ENCODE measurements around the gene METTL25. TPM values are rescaled to one million over a fixed set of nuclear protein-coding genes. Genes with fewer than 3 reads are reported as not detected.
A peak's percentile ranks its signal among the peaks of the same experiment; 100 is the strongest.

Gene METTL25
- total and polyA plus RNA-seq, 4 donors = 6.1 to 30.1 (median 13.3) TPM

DNA sequence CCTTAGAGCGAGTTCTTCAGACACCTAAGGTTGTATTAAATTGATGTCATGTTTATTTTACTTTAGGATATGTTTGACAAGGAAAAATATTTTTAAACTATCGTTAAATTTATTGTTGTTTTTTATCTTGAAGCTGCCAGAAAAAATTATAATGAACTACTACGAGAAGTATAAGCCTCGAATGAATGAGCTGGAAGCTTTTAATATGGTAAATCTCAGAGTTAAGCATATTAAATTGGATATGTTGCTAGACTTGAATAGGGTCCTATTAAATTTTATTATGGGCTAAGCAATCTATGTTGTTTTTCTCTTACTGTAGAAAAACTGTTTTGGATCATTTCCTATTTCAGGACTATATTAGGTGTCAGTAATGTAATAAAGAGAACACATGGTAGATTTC, 118.2 kb downstream of the METTL25 start:
- no CpG with 5 or more reads among the region's 4 CpGs for WGBS (ENCODE audit: insufficient coverage)
- no peak for DNase-seq (ENCODE audit: low read depth in 4 of 6, low spot score in 6 of 6)
- peaks cover 3% of the 10 kb centered on the region for H3K36me3 ChIP-seq (ENCODE audit: control insufficient read depth, insufficient read depth, low read length)
- H3K4me3 ChIP-seq (ENCODE audit: low read depth, low read length) = no peak overlapping the region
- no peaks in the 10 kb centered on the region for H3K27me3 ChIP-seq (ENCODE audit: control insufficient read depth, insufficient read depth, low read length)
- H3K9me3 ChIP-seq (ENCODE audit: control insufficient read depth, insufficient read depth, low read length) = no peaks in the 10 kb centered on the region
- no peak overlapping the region for H3K27ac ChIP-seq (ENCODE audit: low read depth, low read length)
- H3K4me1 ChIP-seq (ENCODE audit: control insufficient read depth, insufficient read depth, low read length) = no peaks in the 10 kb centered on the region

DNA sequence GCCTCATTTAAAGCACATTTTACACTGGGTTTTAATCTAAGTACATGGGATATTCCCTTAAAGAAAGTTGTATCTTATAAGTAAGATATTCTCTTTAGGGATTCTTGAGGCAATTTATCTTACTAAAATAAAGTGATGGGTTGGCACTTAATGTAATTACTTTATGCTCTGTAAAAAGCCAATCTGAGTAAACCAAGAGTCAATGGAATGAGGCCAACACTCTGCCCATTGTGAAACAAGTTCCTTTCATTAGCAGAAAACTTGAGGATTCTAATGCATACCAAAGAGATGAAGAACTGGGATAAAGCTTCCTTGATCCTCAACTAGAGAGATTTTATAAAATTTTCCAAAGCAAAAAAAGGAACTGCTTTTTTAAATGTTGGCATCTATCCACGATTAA, 121.2 kb downstream of the METTL25 start:
- no CpG with 5 or more reads among the region's 1 CpG for WGBS (ENCODE audit: insufficient coverage)
- no peaks in the 10 kb centered on the region for H3K27me3 ChIP-seq (ENCODE audit: control insufficient read depth, insufficient read depth, low read length)
- H3K4me1 ChIP-seq (ENCODE audit: control insufficient read depth, insufficient read depth, low read length) = no peaks in the 10 kb centered on the region

DNA sequence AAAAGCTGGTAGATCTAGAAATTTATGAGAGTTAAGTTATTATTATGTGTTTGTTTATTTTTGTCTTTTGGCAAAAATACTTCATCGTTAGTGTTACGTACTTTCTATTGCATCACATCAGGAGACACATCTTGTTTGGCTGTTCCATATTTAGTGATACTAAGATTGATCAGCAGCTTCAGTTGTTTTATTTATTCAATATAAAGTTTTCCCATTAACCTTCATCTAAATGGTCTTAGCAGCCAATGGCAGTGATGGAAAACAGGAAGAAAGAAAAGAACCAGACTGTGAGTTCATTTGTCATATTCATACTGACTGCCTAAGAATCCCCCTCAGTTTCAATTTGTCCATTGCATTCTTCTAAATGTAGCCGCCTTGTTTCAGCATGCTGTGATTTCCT, 122.3 kb downstream of the METTL25 start:
- Histone ChIP-seq H3K27ac (ENCODE audit: low read depth, low read length) (no peak overlapping the region), H3K9me3 (ENCODE audit: control insufficient read depth, insufficient read depth, low read length) (peaks cover 7% of the 10 kb centered on the region), H3K36me3 (ENCODE audit: control insufficient read depth, insufficient read depth, low read length) (no peaks in the 10 kb centered on the region), H3K27me3 (ENCODE audit: control insufficient read depth, insufficient read depth, low read length) (no peaks in the 10 kb centered on the region), H3K4me1 (ENCODE audit: control insufficient read depth, insufficient read depth, low read length) (no peaks in the 10 kb centered on the region), H3K4me3 (ENCODE audit: low read depth, low read length) (no peak overlapping the region)
- DNase-seq (ENCODE audit: low read depth in 4 of 6, low spot score in 6 of 6) = no peak
- WGBS (ENCODE audit: insufficient coverage) = no CpG with 5 or more reads among the region's 3 CpGs

More for the DNA sequence above, 121.2 kb downstream of the METTL25 start:
- peaks cover 7% of the 10 kb centered on the region for H3K9me3 ChIP-seq (ENCODE audit: control insufficient read depth, insufficient read depth, low read length)
- H3K4me3 ChIP-seq (ENCODE audit: low read depth, low read length) = no peak overlapping the region
- DNase-seq (ENCODE audit: low read depth in 4 of 6, low spot score in 6 of 6) = peak in 4 of 6 donors; percentile 2 to 48 (median 27)
- no peaks in the 10 kb centered on the region for H3K36me3 ChIP-seq (ENCODE audit: control insufficient read depth, insufficient read depth, low read length)
- no peak overlapping the region for H3K27ac ChIP-seq (ENCODE audit: low read depth, low read length)

- no peak for DNase-seq (ENCODE audit: low read depth in 4 of 6, low spot score in 6 of 6)
- WGBS (ENCODE audit: insufficient coverage) = no CpG with 5 or more reads among the region's 2 CpGs
- H3K27ac ChIP-seq (ENCODE audit: low read depth, low read length) = no peak overlapping the region
Observed at GRCh38 chr12:82481954-82482353, 123.6 kb downstream of the METTL25 start.

GRCh38 chr12:82486524-82487235, 128.4 kb downstream of the METTL25 start:
- WGBS (ENCODE audit: insufficient coverage) = no CpG with 5 or more reads among the region's 2 CpGs
- Histone ChIP-seq H3K4me3 (ENCODE audit: low read depth, low read length) (no peak overlapping the region), H3K9me3 (ENCODE audit: control insufficient read depth, insufficient read depth, low read length) (peaks cover 7% of the 10 kb centered on the region), H3K36me3 (ENCODE audit: control insufficient read depth, insufficient read depth, low read length) (no peaks in the 10 kb centered on the region), H3K4me1 (ENCODE audit: control insufficient read depth, insufficient read depth, low read length) (no peaks in the 10 kb centered on the region), H3K27me3 (ENCODE audit: control insufficient read depth, insufficient read depth, low read length) (no peaks in the 10 kb centered on the region), H3K27ac (ENCODE audit: low read depth, low read length) (no peak overlapping the region)
- no peak for DNase-seq (ENCODE audit: low read depth in 4 of 6, low spot score in 6 of 6)

More at GRCh38 chr12:82481954-82482353, 123.6 kb downstream of the METTL25 start:
- Histone ChIP-seq H3K36me3 (ENCODE audit: control insufficient read depth, insufficient read depth, low read length) (no peaks in the 10 kb centered on the region), H3K9me3 (ENCODE audit: control insufficient read depth, insufficient read depth, low read length) (peaks cover 7% of the 10 kb centered on the region), H3K4me1 (ENCODE audit: control insufficient read depth, insufficient read depth, low read length) (no peaks in the 10 kb centered on the region), H3K4me3 (ENCODE audit: low read depth, low read length) (no peak overlapping the region), H3K27me3 (ENCODE audit: control insufficient read depth, insufficient read depth, low read length) (no peaks in the 10 kb centered on the region)

DNA sequence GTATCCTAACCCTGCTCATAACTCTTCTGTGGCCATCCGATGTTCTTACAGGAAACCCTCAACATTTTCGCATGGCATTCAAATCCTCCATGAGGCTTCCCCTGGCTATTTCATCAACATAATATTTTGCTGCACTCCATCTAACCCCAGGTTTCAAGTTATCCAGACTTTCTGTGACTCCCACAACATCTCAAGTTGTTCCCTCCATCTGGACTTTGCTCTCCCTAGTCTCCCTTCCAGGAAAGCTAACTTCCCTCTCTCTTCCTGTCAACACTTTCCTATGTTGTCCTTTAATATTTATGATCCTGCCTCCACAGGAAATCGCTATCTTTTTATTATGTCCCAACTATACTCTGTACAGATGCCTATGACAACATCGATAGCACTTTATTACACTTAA, 146.1 kb downstream of the METTL25 start:
- no peak overlapping the region for H3K27ac ChIP-seq (ENCODE audit: low read depth, low read length)
- H3K4me1 ChIP-seq (ENCODE audit: control insufficient read depth, insufficient read depth, low read length) = no peaks in the 10 kb centered on the region
- no peak for DNase-seq (ENCODE audit: low read depth in 4 of 6, low spot score in 6 of 6)
- 82% methylated on average over 3 of the region's 4 CpGs for WGBS (ENCODE audit: insufficient coverage)
- H3K9me3 ChIP-seq (ENCODE audit: control insufficient read depth, insufficient read depth, low read length) = no peaks in the 10 kb centered on the region
- no peaks in the 10 kb centered on the region for H3K27me3 ChIP-seq (ENCODE audit: control insufficient read depth, insufficient read depth, low read length)
- no peaks in the 10 kb centered on the region for H3K36me3 ChIP-seq (ENCODE audit: control insufficient read depth, insufficient read depth, low read length)
- H3K4me3 ChIP-seq (ENCODE audit: low read depth, low read length) = no peak overlapping the region

DNA sequence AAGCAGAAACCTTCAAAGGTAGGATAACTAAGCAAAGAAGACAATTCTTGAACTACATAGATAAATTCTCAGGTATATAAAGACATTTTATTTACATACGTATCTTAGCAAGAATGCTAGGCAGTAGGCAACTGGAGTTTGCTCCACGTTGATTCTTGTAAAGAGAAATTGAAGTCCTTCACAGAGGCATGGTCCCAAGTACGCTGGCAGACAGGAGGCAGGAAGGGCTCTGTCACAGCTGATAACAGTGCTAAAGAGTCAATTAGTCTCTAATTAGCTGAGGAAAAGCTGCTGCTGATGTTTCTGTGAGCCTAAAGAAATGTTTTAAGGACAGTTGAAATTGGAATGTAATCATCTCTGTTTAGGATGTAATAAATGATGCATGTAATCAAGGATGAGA, 146.8 kb downstream of the METTL25 start:
- Histone ChIP-seq H3K9me3 (ENCODE audit: control insufficient read depth, insufficient read depth, low read length) (no peaks in the 10 kb centered on the region), H3K4me1 (ENCODE audit: control insufficient read depth, insufficient read depth, low read length) (no peaks in the 10 kb centered on the region), H3K36me3 (ENCODE audit: control insufficient read depth, insufficient read depth, low read length) (no peaks in the 10 kb centered on the region), H3K27me3 (ENCODE audit: control insufficient read depth, insufficient read depth, low read length) (no peaks in the 10 kb centered on the region), H3K4me3 (ENCODE audit: low read depth, low read length) (no peak overlapping the region), H3K27ac (ENCODE audit: low read depth, low read length) (no peak overlapping the region)
- WGBS (ENCODE audit: insufficient coverage) = 64% methylated on average over 2 of the region's 3 CpGs
- peak in 1 of 6 donors; percentile 33 for DNase-seq (ENCODE audit: low read depth in 4 of 6, low spot score in 6 of 6)

- DNase-seq (ENCODE audit: low read depth in 4 of 6, low spot score in 6 of 6) = peak in 1 of 6 donors; percentile 4
- Histone ChIP-seq H3K36me3 (ENCODE audit: control insufficient read depth, insufficient read depth, low read length) (no peaks in the 10 kb centered on the region), H3K27ac (ENCODE audit: low read depth, low read length) (no peak overlapping the region), H3K4me3 (ENCODE audit: low read depth, low read length) (no peak overlapping the region), H3K9me3 (ENCODE audit: control insufficient read depth, insufficient read depth, low read length) (no peaks in the 10 kb centered on the region), H3K4me1 (ENCODE audit: control insufficient read depth, insufficient read depth, low read length) (no peaks in the 10 kb centered on the region), H3K27me3 (ENCODE audit: control insufficient read depth, insufficient read depth, low read length) (no peaks in the 10 kb centered on the region)
- no CpG with 5 or more reads among the region's 2 CpGs for WGBS (ENCODE audit: insufficient coverage)
Observed at GRCh38 chr12:82507686-82508085, 149.4 kb downstream of the METTL25 start.

DNA sequence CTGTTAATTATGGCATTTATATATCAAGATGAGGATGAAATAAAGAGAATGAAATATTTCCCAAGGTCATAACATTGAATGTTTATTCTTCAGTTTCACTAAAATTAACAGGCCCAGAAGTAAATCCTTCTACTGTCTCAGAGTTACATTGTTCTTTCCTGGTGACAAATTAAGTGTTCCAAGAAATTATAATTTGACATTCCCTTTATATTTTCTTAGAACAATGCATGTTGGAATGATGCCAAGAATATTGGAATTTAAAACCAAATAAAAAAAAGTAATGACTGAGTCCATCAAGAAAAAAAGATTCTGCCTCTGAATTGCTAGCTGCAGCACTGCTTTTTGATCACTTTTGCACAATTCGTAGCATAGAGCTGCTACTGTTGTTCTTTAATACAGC, 152.1 kb downstream of the METTL25 start:
- Histone ChIP-seq H3K27me3 (ENCODE audit: control insufficient read depth, insufficient read depth, low read length) (no peaks in the 10 kb centered on the region), H3K4me1 (ENCODE audit: control insufficient read depth, insufficient read depth, low read length) (no peaks in the 10 kb centered on the region), H3K27ac (ENCODE audit: low read depth, low read length) (no peak overlapping the region), H3K4me3 (ENCODE audit: low read depth, low read length) (no peak overlapping the region), H3K36me3 (ENCODE audit: control insufficient read depth, insufficient read depth, low read length) (no peaks in the 10 kb centered on the region), H3K9me3 (ENCODE audit: control insufficient read depth, insufficient read depth, low read length) (no peaks in the 10 kb centered on the region)
- no CpG with 5 or more reads among the region's 1 CpG for WGBS (ENCODE audit: insufficient coverage)
- no peak for DNase-seq (ENCODE audit: low read depth in 4 of 6, low spot score in 6 of 6)

DNA sequence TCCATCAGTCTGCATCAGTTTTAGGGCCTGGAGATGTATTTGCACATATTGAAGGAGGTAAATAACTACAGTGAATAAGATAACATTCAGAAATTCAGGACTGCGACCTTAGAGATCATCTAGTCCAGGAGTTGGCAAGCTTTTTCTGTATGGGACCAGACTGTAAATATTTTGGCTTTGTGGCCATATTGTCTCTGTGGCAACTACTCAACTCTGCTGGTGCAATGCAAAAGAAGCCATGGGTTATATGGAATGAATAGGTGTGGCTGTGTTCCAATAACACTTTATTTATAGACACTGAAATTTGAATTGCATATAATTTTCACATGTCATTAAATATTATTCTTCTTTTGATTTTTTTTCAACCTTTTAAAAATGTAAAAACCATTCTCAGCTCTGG, 156.6 kb downstream of the METTL25 start:
- Histone ChIP-seq H3K4me1 (ENCODE audit: control insufficient read depth, insufficient read depth, low read length) (no peaks in the 10 kb centered on the region), H3K9me3 (ENCODE audit: control insufficient read depth, insufficient read depth, low read length) (no peaks in the 10 kb centered on the region), H3K36me3 (ENCODE audit: control insufficient read depth, insufficient read depth, low read length) (no peaks in the 10 kb centered on the region), H3K27me3 (ENCODE audit: control insufficient read depth, insufficient read depth, low read length) (no peaks in the 10 kb centered on the region), H3K27ac (ENCODE audit: low read depth, low read length) (no peak overlapping the region), H3K4me3 (ENCODE audit: low read depth, low read length) (no peak overlapping the region)
- WGBS (ENCODE audit: insufficient coverage) = no CpG with 5 or more reads among the region's 1 CpG
- no peak for DNase-seq (ENCODE audit: low read depth in 4 of 6, low spot score in 6 of 6)

Data from spinal cord (tissue), 10 donors.